ENCODE measurements around the gene OR5H15.
"Not testable (repeated sequence)": the region's sequence is repeated elsewhere in the genome, so short reads cannot be mapped to it uniquely, and the experiment has no call there.

OR5H15 gene

DNA sequence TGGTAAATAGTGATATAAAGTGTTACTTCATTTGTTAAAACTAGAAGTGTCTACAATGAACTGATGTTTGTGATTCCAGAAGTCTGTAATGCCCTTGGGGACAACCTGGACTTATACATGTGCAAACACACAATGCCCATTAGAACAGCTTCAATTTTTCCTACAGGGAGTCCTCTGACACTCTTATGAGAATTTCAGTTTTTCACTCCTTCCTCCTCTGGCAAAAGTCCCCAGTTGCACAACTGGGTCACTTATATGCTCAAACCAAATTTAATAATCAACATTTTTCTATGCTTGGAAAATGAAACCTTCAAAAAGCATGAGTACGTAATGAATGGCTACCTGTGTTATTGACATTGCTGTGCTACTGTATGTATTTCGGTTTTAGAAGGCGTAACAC, at the start of gene OR5H15:
Gene OR5H15, plus strand, starts transcription at position 301 of the 400 bp plus-strand sequence. CDS start 2,004 bp downstream, outside the sequence.
- ChIA-PET CTCF (no interaction called here), POLR2A (ENCODE audit: low non-redundant PET) (no interaction called here)
- TF ChIP-seq, protein P1, sequence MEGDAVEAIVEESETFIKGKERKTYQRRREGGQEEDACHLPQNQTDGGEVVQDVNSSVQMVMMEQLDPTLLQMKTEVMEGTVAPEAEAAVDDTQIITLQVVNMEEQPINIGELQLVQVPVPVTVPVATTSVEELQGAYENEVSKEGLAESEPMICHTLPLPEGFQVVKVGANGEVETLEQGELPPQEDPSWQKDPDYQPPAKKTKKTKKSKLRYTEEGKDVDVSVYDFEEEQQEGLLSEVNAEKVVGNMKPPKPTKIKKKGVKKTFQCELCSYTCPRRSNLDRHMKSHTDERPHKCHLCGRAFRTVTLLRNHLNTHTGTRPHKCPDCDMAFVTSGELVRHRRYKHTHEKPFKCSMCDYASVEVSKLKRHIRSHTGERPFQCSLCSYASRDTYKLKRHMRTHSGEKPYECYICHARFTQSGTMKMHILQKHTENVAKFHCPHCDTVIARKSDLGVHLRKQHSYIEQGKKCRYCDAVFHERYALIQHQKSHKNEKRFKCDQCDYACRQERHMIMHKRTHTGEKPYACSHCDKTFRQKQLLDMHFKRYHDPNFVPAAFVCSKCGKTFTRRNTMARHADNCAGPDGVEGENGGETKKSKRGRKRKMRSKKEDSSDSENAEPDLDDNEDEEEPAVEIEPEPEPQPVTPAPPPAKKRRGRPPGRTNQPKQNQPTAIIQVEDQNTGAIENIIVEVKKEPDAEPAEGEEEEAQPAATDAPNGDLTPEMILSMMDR (conservative IDR thresholded peaks at IDR 0.05; ENCODE audit: low read depth), result no peak
- H3K27ac ChIP-seq, result no peak within 1 kb of the TSS
- no peak for DNase-seq (ENCODE audit: low spot score)

- POLR2A ChIA-PET (ENCODE audit: low non-redundant PET), result no interaction called here
- TF ChIP-seq, protein P1 (conservative IDR thresholded peaks at IDR 0.05; ENCODE audit: low read depth), result no peak
- DNase-seq (ENCODE audit: low spot score), result no peak
- CTCF ChIA-PET, result no interaction called here
- no peak within 1 kb of the TSS for H3K27ac ChIP-seq
These were observed 36.1 kb upstream of the OR5H15 start, which contains the start of gene OR5H1 for GRCh38 chr3:98130421-98130820. OR5H1 (plus strand) TSS chr3:98130721; CDS start chr3:98132698, 1,977 bp downstream.

GRCh38 chr3:98136631-98137030, 29.9 kb upstream of the OR5H15 start:
- ChIA-PET POLR2A (ENCODE audit: low non-redundant PET) (no interaction called here), CTCF (interaction anchor here (0.6 kb wide), 1 partner anchor 614 kb away, joined by 3 read pairs; no protein-coding TSS in a partner anchor)
- DNase-seq (ENCODE audit: low spot score), result no peak
- TF ChIP-seq, protein P1 (conservative IDR thresholded peaks at IDR 0.05; ENCODE audit: low read depth), result no peak
- H3K27ac ChIP-seq, result no peak overlapping the region

DNA sequence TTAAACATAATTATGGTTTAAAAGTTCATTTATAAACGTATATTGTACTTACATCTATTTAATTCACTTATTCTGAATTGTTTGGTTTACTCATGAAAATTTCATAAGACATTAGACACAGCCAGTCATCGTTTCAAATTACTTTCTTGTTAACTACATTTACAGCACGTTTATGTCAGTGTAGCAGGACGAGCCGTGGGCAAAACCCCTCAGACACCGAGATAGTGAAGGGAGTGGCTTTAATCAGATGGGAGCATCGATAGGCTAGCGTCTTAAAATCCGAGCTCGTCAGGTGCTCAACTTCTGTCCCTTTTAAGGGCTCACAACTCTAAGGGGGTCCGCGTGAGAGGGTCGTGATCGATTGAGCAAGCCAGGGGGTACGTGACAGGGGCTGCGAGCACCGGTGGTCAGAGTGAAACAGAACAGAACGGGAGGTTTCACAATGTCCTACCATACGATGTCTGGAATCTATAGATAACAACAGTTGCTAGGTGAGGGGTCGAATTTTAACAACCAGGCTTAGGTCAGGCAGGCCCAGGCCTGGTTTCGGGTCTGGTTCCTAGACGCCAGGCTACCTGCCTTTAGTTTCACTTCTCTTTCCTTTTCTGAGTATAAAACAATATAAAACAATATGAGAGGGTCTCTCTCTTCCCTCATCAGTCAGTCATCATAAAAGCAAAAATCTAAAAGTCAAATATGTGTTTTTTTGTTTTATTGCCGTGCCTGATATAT, 28.5 kb upstream of the OR5H15 start:
- H3K27ac ChIP-seq; DNase-seq (ENCODE audit: low spot score); POLR2A ChIA-PET (ENCODE audit: low non-redundant PET); CTCF ChIA-PET: not testable (repeated sequence)

- no peak for DNase-seq (ENCODE audit: low spot score)
- TF ChIP-seq, protein P1 (conservative IDR thresholded peaks at IDR 0.05; ENCODE audit: low read depth), result no peak
- no peak overlapping the region for H3K27ac ChIP-seq
- ChIA-PET CTCF (no interaction called here), POLR2A (ENCODE audit: low non-redundant PET) (no interaction called here)
These were observed 26.0 kb upstream of the OR5H15 start for GRCh38 chr3:98140531-98140930.

GRCh38 chr3:98147179-98147578, 19.3 kb upstream of the OR5H15 start, which contains the start of gene OR5H14:
OR5H14 (plus strand) TSS chr3:98147479; CDS start chr3:98149386, 1,907 bp downstream.
- ChIA-PET CTCF (interaction anchor here (0.7 kb wide), 1 partner anchor 11 kb away, joined by 5 read pairs; no protein-coding TSS in a partner anchor), POLR2A (ENCODE audit: low non-redundant PET) (no interaction called here)
- TF ChIP-seq, protein P1 (conservative IDR thresholded peaks at IDR 0.05; ENCODE audit: low read depth), result no peak
- DNase-seq (ENCODE audit: low spot score), result no peak
- H3K27ac ChIP-seq, result no peak within 1 kb of the TSS

DNA sequence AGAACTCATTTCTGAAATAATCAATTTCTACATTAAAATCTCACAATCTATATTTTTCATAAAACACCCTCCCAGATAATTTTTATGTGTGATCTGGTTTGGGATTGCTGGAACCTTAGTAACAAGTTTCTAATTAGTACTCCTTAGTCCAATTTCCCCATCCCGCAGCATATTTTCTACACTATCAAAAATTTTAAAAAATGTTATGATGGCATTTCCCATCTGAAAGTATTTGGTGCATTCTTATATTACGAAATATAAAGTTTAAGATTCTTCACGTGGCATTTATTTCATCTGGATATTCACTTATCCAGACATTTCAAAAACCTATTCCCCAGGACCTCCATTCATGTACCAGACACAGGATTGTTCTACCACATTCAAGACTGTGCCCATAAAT, 17.7 kb upstream of the OR5H15 start:
- ChIA-PET POLR2A (ENCODE audit: low non-redundant PET) (no interaction called here), CTCF (no interaction called here)
- H3K27ac ChIP-seq, result no peak overlapping the region
- DNase-seq (ENCODE audit: low spot score), result no peak
- TF ChIP-seq, protein P1 (conservative IDR thresholded peaks at IDR 0.05; ENCODE audit: low read depth), result no peak

DNA sequence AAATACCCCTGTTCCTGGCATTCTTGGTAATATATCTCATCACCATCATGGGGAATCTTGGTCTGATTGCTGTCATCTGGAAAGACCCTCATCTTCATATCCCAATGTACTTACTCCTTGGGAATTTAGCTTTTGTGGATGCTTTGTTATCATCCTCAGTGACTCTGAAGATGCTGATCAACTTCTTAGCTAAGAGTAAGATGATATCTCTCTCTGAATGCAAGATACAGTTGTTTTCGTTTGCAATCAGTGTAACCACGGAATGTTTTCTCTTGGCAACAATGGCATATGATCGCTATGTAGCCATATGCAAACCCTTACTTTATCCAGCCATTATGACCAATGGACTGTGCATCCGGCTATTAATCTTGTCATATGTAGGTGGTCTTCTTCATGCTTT, 17.0 kb upstream of the OR5H15 start:
- CTCF ChIA-PET; H3K27ac ChIP-seq; POLR2A ChIA-PET (ENCODE audit: low non-redundant PET); DNase-seq (ENCODE audit: low spot score): not testable (repeated sequence)
